Neural crest cell (in vitro differentiated cells): ENCODE results near the gene TEX101. TPM values are rescaled to one million over a fixed set of nuclear protein-coding genes. Genes with fewer than 3 reads are reported as not detected.
"Not testable (repeated sequence)": the region's sequence is repeated elsewhere in the genome, so short reads cannot be mapped to it uniquely, and the experiment has no call there.

Experiments used
- DNase-seq: peaks from one replicate; pipeline ENCODE4 v3.0.0; 2021; ENCODE audit warnings: low read depth, mixed read lengths, low spot score
- H3K27ac Mint-ChIP-seq: one replicate; pipeline ENCODE4 v1.8.0; 2021; ENCODE audit warnings: mild to moderate bottlenecking, mixed read lengths; ENCODE audit not compliant: unreplicated experiment
- H3K27me3 Mint-ChIP-seq: 2 replicates; pipeline ENCODE4 v1.8.0; 2021; ENCODE audit warnings: low read depth, mild to moderate bottlenecking, mixed read lengths
- H3K36me3 Mint-ChIP-seq: 2 replicates; pipeline ENCODE4 v1.8.0; 2021; ENCODE audit warnings: low read depth, mild to moderate bottlenecking, mixed read lengths
- H3K4me1 Mint-ChIP-seq: 2 replicates; pipeline ENCODE4 v1.8.0; 2021; ENCODE audit warnings: mixed read lengths
- H3K4me3 Mint-ChIP-seq: one replicate; pipeline ENCODE4 v1.8.0; 2021; ENCODE audit warnings: mild to moderate bottlenecking, mixed read lengths
- H3K9me3 Mint-ChIP-seq: 2 replicates; pipeline ENCODE4 v1.8.0; 2021; ENCODE audit warnings: mixed read lengths
- total RNA-seq: library from RNA; stranded (reverse); gene quantifications from 2 replicates; pipeline ENCODE4 v1.2.1, GENCODE V29; 2021
- TF ChIP-seq, protein P1 (sequence below): fragments of 200-600 bp; sonication (generic); conservative IDR thresholded peaks from 2 replicates; pipeline ENCODE4 v1.5.0; 2021; ENCODE audit warnings: antibody characterized with exemption, mild to moderate bottlenecking

Gene TEX101
- total RNA-seq, 1 donor from 2014 or later, result not detected

DNA sequence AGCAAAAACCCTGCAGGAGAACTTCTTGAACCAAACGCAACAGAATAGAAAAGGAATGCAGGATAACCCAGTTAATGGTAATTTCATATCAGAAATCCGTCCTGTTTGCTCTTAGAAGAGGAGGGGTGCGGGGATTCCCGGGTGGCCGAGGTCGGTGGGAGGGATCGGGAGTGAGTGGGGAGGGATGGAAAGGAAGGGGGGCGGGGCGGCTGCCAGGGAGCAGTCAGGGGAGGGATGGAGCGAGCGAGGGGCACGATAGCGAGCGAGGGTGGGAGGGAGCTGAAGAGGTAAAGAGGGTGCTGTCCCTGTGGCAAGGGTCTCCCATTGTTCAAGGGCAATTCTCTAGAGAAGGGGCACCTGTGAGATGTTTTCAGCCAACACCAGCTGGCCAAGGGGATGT lies 34.7 kb upstream of the TEX101 start:
- Mint-ChIP-seq H3K36me3 (no peaks in the 10 kb centered on the region), H3K4me3 (no peak overlapping the region), H3K27me3 (peaks cover 8% of the 10 kb centered on the region), H3K9me3 (no peaks in the 10 kb centered on the region), H3K27ac (no peak overlapping the region), H3K4me1 (no peaks in the 10 kb centered on the region)
- DNase-seq, result no peak
- TF ChIP-seq, protein P1, sequence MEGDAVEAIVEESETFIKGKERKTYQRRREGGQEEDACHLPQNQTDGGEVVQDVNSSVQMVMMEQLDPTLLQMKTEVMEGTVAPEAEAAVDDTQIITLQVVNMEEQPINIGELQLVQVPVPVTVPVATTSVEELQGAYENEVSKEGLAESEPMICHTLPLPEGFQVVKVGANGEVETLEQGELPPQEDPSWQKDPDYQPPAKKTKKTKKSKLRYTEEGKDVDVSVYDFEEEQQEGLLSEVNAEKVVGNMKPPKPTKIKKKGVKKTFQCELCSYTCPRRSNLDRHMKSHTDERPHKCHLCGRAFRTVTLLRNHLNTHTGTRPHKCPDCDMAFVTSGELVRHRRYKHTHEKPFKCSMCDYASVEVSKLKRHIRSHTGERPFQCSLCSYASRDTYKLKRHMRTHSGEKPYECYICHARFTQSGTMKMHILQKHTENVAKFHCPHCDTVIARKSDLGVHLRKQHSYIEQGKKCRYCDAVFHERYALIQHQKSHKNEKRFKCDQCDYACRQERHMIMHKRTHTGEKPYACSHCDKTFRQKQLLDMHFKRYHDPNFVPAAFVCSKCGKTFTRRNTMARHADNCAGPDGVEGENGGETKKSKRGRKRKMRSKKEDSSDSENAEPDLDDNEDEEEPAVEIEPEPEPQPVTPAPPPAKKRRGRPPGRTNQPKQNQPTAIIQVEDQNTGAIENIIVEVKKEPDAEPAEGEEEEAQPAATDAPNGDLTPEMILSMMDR, result no peak

DNA sequence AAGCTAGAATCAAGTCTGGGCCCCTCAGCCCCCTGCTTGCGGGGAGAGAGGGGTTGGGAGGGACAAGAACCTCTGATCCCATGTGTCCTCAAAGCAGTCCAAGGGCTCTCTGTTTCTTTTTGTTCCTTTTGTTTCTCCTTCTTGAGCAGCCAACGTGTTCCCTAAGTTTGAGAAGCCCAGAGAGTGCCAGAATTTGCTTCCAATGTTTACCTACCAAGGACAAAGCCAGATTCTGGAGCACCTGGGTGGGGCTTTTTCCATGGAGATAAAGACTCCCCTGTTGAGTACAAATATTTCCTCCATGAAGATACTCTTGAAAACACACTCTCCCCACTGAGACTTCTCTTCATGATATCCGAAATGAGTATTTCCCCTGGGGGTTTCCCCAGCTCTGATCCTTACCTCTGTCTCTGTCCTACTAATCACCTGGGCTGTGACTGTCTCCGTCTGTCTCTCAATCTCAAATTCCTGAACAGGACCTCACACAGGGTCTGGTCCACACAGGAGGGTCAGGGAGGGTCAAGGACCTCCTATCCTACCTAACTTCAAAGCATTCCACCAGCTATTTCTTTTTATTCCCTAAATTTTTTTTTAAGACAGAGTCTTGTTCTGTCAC lies 33.8 kb upstream of the TEX101 start:
- Mint-ChIP-seq H3K4me3 (no peak overlapping the region), H3K9me3 (peaks cover under 1% of the 10 kb centered on the region), H3K27me3 (peaks cover 8% of the 10 kb centered on the region), H3K4me1 (no peaks in the 10 kb centered on the region), H3K36me3 (no peaks in the 10 kb centered on the region), H3K27ac (no peak overlapping the region)
- no peak for DNase-seq
- TF ChIP-seq, protein P1, result no peak

DNA sequence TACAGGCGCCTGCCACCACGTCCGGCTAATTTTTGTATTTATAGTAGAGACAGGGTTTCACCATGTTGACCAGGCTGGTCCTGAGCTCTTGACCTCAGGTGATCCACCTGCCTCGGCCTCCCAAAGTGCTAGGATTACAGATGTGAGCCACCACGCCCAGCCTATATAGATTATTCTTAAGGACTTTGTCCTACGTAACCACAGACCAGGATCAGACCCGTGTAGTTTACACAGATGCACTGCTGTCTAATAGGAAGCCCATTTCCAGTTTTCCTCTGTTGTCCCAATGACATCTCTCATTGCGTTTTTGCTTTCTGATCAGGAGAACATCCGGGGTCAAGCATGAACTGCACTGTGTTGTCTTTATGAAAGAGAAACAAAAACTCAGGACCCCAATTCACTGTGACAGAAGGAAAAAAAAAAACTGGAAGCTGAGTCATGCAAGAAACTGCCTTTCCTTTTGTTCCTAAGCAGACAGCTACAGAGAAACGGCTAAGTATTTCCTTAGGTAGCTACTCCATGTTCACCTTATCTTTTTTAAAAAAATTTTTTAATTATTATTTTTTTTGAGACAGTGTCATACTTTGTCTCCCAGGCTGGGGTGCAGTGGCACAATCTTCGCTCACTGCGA lies 32.0 kb upstream of the TEX101 start:
- H3K4me1 Mint-ChIP-seq, H3K4me3 Mint-ChIP-seq, H3K27ac Mint-ChIP-seq, H3K36me3 Mint-ChIP-seq, H3K9me3 Mint-ChIP-seq, DNase-seq, H3K27me3 Mint-ChIP-seq: not testable (repeated sequence)

DNA sequence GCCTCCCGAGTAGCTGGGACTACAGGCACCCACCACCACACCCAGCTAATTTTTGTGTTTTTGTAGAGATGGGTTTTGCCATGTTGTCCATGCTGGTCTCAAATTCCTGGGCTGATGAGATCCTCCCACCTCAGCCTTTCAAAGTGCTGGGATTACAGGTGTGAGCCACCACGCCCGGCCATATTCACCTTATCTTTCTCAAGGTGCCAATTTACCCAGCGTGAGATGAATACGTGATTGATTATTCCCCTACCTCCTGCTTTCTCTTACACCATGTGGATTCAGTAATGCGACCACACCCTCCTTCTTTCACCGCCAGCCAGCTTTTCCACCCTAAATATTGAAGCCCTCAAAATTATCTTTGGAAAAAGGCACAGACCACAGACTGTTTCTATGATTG lies 31.4 kb upstream of the TEX101 start:
- not testable (repeated sequence) for H3K9me3 Mint-ChIP-seq, DNase-seq, H3K4me1 Mint-ChIP-seq, H3K4me3 Mint-ChIP-seq, H3K36me3 Mint-ChIP-seq, H3K27me3 Mint-ChIP-seq, H3K27ac Mint-ChIP-seq

DNA sequence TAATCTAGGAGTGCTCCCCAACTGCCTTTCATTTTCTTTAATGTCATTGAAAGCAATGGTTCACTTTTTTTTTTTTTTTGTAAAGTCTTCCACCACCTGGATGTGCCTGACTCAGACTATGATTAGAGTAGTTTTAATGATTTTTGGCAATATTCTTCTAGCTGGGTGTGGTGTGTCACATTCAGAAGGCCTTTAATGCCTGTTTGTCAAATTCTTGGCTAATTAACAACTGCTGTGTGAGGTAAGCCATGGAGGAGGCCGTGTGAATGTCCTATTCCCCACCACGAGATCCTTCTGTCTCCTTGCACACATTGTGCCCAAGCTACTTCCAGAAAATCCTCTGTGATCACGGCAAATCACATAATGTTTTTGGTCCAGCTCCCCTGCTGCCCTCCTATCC lies 30.9 kb upstream of the TEX101 start:
- not testable (repeated sequence) for DNase-seq, H3K36me3 Mint-ChIP-seq, H3K27me3 Mint-ChIP-seq, H3K4me1 Mint-ChIP-seq, H3K27ac Mint-ChIP-seq, H3K4me3 Mint-ChIP-seq, H3K9me3 Mint-ChIP-seq

DNA sequence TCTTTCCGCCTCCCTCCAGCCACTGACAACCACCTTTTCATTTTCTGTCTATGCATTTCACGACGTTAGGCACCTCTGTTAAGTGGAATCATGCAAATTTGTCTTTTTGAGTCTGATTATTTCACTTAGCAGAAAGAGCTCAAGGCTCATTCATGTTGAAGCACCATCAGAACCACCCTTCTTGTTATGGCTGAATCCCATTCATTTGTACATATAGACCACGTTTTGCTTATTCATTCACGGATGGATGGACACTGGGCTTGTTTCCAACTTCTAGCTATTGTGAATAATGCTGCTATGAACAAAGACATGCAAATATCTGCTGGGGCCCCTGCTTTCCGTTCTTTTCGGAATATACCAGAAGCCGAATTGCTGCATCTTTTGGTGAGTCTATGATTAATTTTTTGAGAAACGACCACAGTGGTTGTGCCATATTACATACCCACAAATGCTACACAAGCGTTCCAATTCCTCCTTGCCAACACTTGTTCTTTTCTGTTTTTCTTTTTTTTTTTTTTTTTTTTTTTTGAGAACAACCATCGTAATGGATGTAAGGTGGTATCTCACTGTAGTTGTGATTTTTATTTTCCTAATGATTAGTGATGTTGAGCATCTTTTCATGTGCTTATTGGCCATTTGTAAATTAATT lies 23.7 kb upstream of the TEX101 start:
- H3K4me3 Mint-ChIP-seq, H3K27ac Mint-ChIP-seq, H3K4me1 Mint-ChIP-seq, H3K27me3 Mint-ChIP-seq, H3K36me3 Mint-ChIP-seq, DNase-seq, H3K9me3 Mint-ChIP-seq: not testable (repeated sequence)

DNA sequence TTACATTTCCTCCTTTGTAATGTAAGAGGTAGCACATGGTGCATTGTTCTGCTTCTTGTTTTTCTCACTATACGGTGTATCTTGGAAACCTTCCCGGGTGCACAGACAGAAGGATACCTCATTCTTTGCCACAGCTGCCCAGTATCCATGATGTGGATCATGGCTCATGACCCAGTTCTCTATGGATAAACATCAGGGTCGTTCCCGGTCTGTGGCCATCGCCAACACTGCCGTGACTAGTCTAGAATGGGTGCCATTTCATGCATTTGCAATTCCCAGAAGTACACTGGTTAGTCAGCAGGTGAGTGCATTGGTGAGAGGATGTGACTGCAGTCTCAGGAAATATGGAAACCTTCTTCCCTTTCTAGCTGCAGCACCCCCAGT lies 23.1 kb upstream of the TEX101 start:
- H3K27me3 Mint-ChIP-seq, H3K9me3 Mint-ChIP-seq, H3K4me3 Mint-ChIP-seq, H3K36me3 Mint-ChIP-seq, H3K4me1 Mint-ChIP-seq, DNase-seq, H3K27ac Mint-ChIP-seq: not testable (repeated sequence)

DNA sequence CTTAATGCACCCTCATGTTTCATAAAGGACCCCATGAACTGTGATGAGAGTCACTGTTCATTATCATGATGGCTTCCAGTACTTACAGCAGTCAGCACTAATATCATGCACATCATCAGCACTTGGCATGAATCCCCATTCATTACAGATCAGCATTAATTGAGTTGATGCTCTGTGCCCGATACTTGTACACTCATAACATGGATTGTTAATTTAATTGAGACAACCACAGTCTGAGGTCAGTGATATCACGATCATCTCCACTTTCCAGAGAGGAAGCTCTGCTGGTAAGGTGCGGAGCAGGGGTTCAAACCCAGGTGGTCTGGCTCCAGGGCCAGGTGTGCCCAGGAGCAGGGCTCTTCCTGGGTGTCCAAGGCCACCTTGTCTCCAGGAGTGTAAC lies 21.2 kb upstream of the TEX101 start:
- H3K27me3 Mint-ChIP-seq, result peaks cover 10% of the 10 kb centered on the region
- H3K36me3 Mint-ChIP-seq, H3K4me3 Mint-ChIP-seq, DNase-seq, H3K4me1 Mint-ChIP-seq, H3K9me3 Mint-ChIP-seq, H3K27ac Mint-ChIP-seq: not testable (repeated sequence)
